ENCODE measurements around the gene ZNRF2. TPM values are rescaled to one million over a fixed set of nuclear protein-coding genes. Genes with fewer than 3 reads are reported as not detected.

ZNRF2 gene
- total and polyA plus RNA-seq, 3 experiments from 2014 or later, result 4.2 to 13.6 (median 12.4) TPM

- H3K27me3 Mint-ChIP-seq, result no peaks in the 10 kb centered on the region
- Histone ChIP-seq H3K36me3 (ENCODE audit: insufficient read depth, low read length) (no peaks in the 10 kb centered on the region), H3K27me3 (ENCODE audit: insufficient read depth, low read length, poor library complexity, severe bottlenecking) (no peaks in the 10 kb centered on the region), H3K27ac (ENCODE audit: low read depth, low read length) (no peak overlapping the region), H3K4me1 (ENCODE audit: insufficient read depth, low read length) (no peaks in the 10 kb centered on the region), H3K4me3 (ENCODE audit: low read length) (no peak overlapping the region), H3K9me3 (ENCODE audit: low read length) (no peaks in the 10 kb centered on the region)
- H3K9me3 Mint-ChIP-seq, result peaks cover 0 to 6% (median 0%) of the 10 kb centered on the region in 5 donors
- H3K4me3 Mint-ChIP-seq, result no peak overlapping the region
- DNase-seq, result no peak
- peaks cover 0 to 7% (median 1%) of the 10 kb centered on the region in 3 donors for H3K4me1 Mint-ChIP-seq
- H3K36me3 Mint-ChIP-seq, result peaks cover 0 to 4% (median 0%) of the 10 kb centered on the region in 3 donors
- POLR2A ChIA-PET, result no interaction called here
- H3K27ac Mint-ChIP-seq, result peak overlapping the region in 1 of 8 donors; percentile 21
- CTCF ChIA-PET, result no interaction called here
These were observed 98.2 kb downstream of the ZNRF2 start for GRCh38 chr7:30382607-30383006.

- H3K36me3 Mint-ChIP-seq, result peaks cover 0 to 8% (median 4%) of the 10 kb centered on the region in 3 donors
- no peak overlapping the region for H3K4me3 Mint-ChIP-seq
- H3K4me3 ChIP-seq (ENCODE audit: low read length), result no peak overlapping the region
- H3K4me1 Mint-ChIP-seq, result peaks cover 0 to 6% (median 0%) of the 10 kb centered on the region in 3 donors
- H3K27ac ChIP-seq (ENCODE audit: low read depth, low read length), result no peak overlapping the region
- no peaks in the 10 kb centered on the region for H3K27me3 Mint-ChIP-seq
- no peaks in the 10 kb centered on the region for H3K27me3 ChIP-seq (ENCODE audit: insufficient read depth, low read length, poor library complexity, severe bottlenecking)
- peak overlapping the region in 1 of 8 donors; percentile 37 for H3K27ac Mint-ChIP-seq
- no peaks in the 10 kb centered on the region for H3K4me1 ChIP-seq (ENCODE audit: insufficient read depth, low read length)
- no peak for DNase-seq
- POLR2A ChIA-PET, result no interaction called here
- CTCF ChIA-PET, result no interaction called here
- no peaks in the 10 kb centered on the region for H3K9me3 Mint-ChIP-seq
- H3K36me3 ChIP-seq (ENCODE audit: insufficient read depth, low read length), result no peaks in the 10 kb centered on the region
- H3K9me3 ChIP-seq (ENCODE audit: low read length), result no peaks in the 10 kb centered on the region
These were observed 105.4 kb downstream of the ZNRF2 start for GRCh38 chr7:30389791-30390190.

- Mint-ChIP-seq H3K36me3 (peaks cover 0 to 10% (median 4%) of the 10 kb centered on the region in 3 donors), H3K4me1 (peaks cover 0 to 6% (median 0%) of the 10 kb centered on the region in 3 donors), H3K9me3 (no peaks in the 10 kb centered on the region), H3K27ac (no peak overlapping the region), H3K27me3 (no peaks in the 10 kb centered on the region), H3K4me3 (no peak overlapping the region)
- no peak overlapping the region for H3K27ac ChIP-seq (ENCODE audit: low read depth, low read length)
- no peaks in the 10 kb centered on the region for H3K27me3 ChIP-seq (ENCODE audit: insufficient read depth, low read length, poor library complexity, severe bottlenecking)
- DNase-seq, result no peak
- H3K4me3 ChIP-seq (ENCODE audit: low read length), result no peak overlapping the region
- CTCF ChIA-PET, result no interaction called here
- H3K4me1 ChIP-seq (ENCODE audit: insufficient read depth, low read length), result no peaks in the 10 kb centered on the region
- H3K9me3 ChIP-seq (ENCODE audit: low read length), result no peaks in the 10 kb centered on the region
- H3K36me3 ChIP-seq (ENCODE audit: insufficient read depth, low read length), result no peaks in the 10 kb centered on the region
- POLR2A ChIA-PET, result no interaction called here
These were observed 106.6 kb downstream of the ZNRF2 start for GRCh38 chr7:30390736-30391636.

GRCh38 chr7:30391806-30392205 lies 107.4 kb downstream of the ZNRF2 start:
- no peaks in the 10 kb centered on the region for H3K36me3 ChIP-seq (ENCODE audit: insufficient read depth, low read length)
- CTCF ChIA-PET, result no interaction called here
- H3K4me3 ChIP-seq (ENCODE audit: low read length), result no peak overlapping the region
- Mint-ChIP-seq H3K27ac (no peak overlapping the region), H3K4me3 (no peak overlapping the region), H3K27me3 (no peaks in the 10 kb centered on the region), H3K4me1 (peaks cover 0 to 6% (median 0%) of the 10 kb centered on the region in 3 donors), H3K9me3 (no peaks in the 10 kb centered on the region), H3K36me3 (peaks cover 0 to 10% (median 4%) of the 10 kb centered on the region in 3 donors)
- H3K9me3 ChIP-seq (ENCODE audit: low read length), result no peaks in the 10 kb centered on the region
- H3K27ac ChIP-seq (ENCODE audit: low read depth, low read length), result no peak overlapping the region
- no peak for DNase-seq
- POLR2A ChIA-PET, result no interaction called here
- no peaks in the 10 kb centered on the region for H3K27me3 ChIP-seq (ENCODE audit: insufficient read depth, low read length, poor library complexity, severe bottlenecking)
- no peaks in the 10 kb centered on the region for H3K4me1 ChIP-seq (ENCODE audit: insufficient read depth, low read length)

- Histone ChIP-seq H3K27me3 (ENCODE audit: insufficient read depth, low read length, poor library complexity, severe bottlenecking) (no peaks in the 10 kb centered on the region), H3K27ac (ENCODE audit: low read depth, low read length) (no peak overlapping the region), H3K4me1 (ENCODE audit: insufficient read depth, low read length) (no peaks in the 10 kb centered on the region), H3K36me3 (ENCODE audit: insufficient read depth, low read length) (no peaks in the 10 kb centered on the region), H3K4me3 (ENCODE audit: low read length) (no peak overlapping the region), H3K9me3 (ENCODE audit: low read length) (no peaks in the 10 kb centered on the region)
- peaks cover 0 to 2% (median 0%) of the 10 kb centered on the region in 3 donors for H3K36me3 Mint-ChIP-seq
- H3K4me1 Mint-ChIP-seq, result no peaks in the 10 kb centered on the region
- H3K9me3 Mint-ChIP-seq, result no peaks in the 10 kb centered on the region
- DNase-seq, result no peak
- ChIA-PET POLR2A (no interaction called here), CTCF (interaction anchor here (0.9 kb wide), 1 partner anchor 73 kb away, joined by 3 read pairs; no protein-coding TSS in a partner anchor)
- H3K4me3 Mint-ChIP-seq, result no peak overlapping the region
- H3K27me3 Mint-ChIP-seq, result no peaks in the 10 kb centered on the region
- no peak overlapping the region for H3K27ac Mint-ChIP-seq
These were observed 111.3 kb downstream of the ZNRF2 start for GRCh38 chr7:30395676-30396075.

GRCh38 chr7:30396389-30396788 lies 112.0 kb downstream of the ZNRF2 start:
- CTCF ChIA-PET, result interaction anchor here (0.9 to 1.0 kb wide), 2 partner anchors 74 to 83 kb away, joined by 3 read pairs; no protein-coding TSS in a partner anchor

GRCh38 chr7:30403477-30403876 lies 119.1 kb downstream of the ZNRF2 start:
- Histone ChIP-seq H3K27me3 (ENCODE audit: insufficient read depth, low read length, poor library complexity, severe bottlenecking) (no peaks in the 10 kb centered on the region), H3K36me3 (ENCODE audit: insufficient read depth, low read length) (no peaks in the 10 kb centered on the region), H3K9me3 (ENCODE audit: low read length) (no peaks in the 10 kb centered on the region), H3K4me3 (ENCODE audit: low read length) (no peak overlapping the region), H3K27ac (ENCODE audit: low read depth, low read length) (no peak overlapping the region), H3K4me1 (ENCODE audit: insufficient read depth, low read length) (no peaks in the 10 kb centered on the region)
- Mint-ChIP-seq H3K4me1 (peaks cover 0 to 6% (median 0%) of the 10 kb centered on the region in 3 donors), H3K36me3 (peaks cover 6 to 20% (median 9%) of the 10 kb centered on the region in 3 donors), H3K4me3 (no peak overlapping the region), H3K27me3 (no peaks in the 10 kb centered on the region), H3K9me3 (no peaks in the 10 kb centered on the region), H3K27ac (no peak overlapping the region)
- DNase-seq, result no peak
- ChIA-PET CTCF (no interaction called here), POLR2A (no interaction called here)

More at GRCh38 chr7:30396389-30396788, 112.0 kb downstream of the ZNRF2 start:
- Histone ChIP-seq H3K9me3 (ENCODE audit: low read length) (no peaks in the 10 kb centered on the region), H3K36me3 (ENCODE audit: insufficient read depth, low read length) (no peaks in the 10 kb centered on the region), H3K27me3 (ENCODE audit: insufficient read depth, low read length, poor library complexity, severe bottlenecking) (no peaks in the 10 kb centered on the region), H3K4me1 (ENCODE audit: insufficient read depth, low read length) (no peaks in the 10 kb centered on the region), H3K4me3 (ENCODE audit: low read length) (no peak overlapping the region), H3K27ac (ENCODE audit: low read depth, low read length) (no peak overlapping the region)
- POLR2A ChIA-PET, result no interaction called here
- Mint-ChIP-seq H3K4me1 (no peaks in the 10 kb centered on the region), H3K27ac (no peak overlapping the region), H3K4me3 (no peak overlapping the region), H3K27me3 (no peaks in the 10 kb centered on the region), H3K36me3 (peaks cover 0 to 2% (median 0%) of the 10 kb centered on the region in 3 donors), H3K9me3 (no peaks in the 10 kb centered on the region)
- DNase-seq, result no peak

- Histone ChIP-seq H3K4me3 (ENCODE audit: low read length) (no peak overlapping the region), H3K36me3 (ENCODE audit: insufficient read depth, low read length) (no peaks in the 10 kb centered on the region), H3K27ac (ENCODE audit: low read depth, low read length) (no peak overlapping the region), H3K27me3 (ENCODE audit: insufficient read depth, low read length, poor library complexity, severe bottlenecking) (no peaks in the 10 kb centered on the region), H3K9me3 (ENCODE audit: low read length) (no peaks in the 10 kb centered on the region), H3K4me1 (ENCODE audit: insufficient read depth, low read length) (no peaks in the 10 kb centered on the region)
- H3K4me3 Mint-ChIP-seq, result no peak overlapping the region
- peaks cover 6 to 20% (median 9%) of the 10 kb centered on the region in 3 donors for H3K36me3 Mint-ChIP-seq
- POLR2A ChIA-PET, result no interaction called here
- no peaks in the 10 kb centered on the region for H3K27me3 Mint-ChIP-seq
- CTCF ChIA-PET, result no interaction called here
- no peak for DNase-seq
- H3K27ac Mint-ChIP-seq, result no peak overlapping the region
- H3K4me1 Mint-ChIP-seq, result peaks cover 0 to 6% (median 0%) of the 10 kb centered on the region in 3 donors
- H3K9me3 Mint-ChIP-seq, result no peaks in the 10 kb centered on the region
These were observed 120.8 kb downstream of the ZNRF2 start for GRCh38 chr7:30405179-30405578.
